Measurements from ENCODE around the gene ATP8B4. TPM values are rescaled to one million over a fixed set of nuclear protein-coding genes. Genes with fewer than 3 reads are reported as not detected.

Gene ATP8B4
- total RNA-seq, 1 donor from 2014 or later: 2.5 TPM

GRCh38 chr15:50046867-50047266 is 72.2 kb downstream of the ATP8B4 start:
- Histone ChIP-seq H3K4me1 (no peaks in the 10 kb centered on the region), H3K27ac (replicated peaks) (no peak overlapping the region), H3K27me3 (ENCODE audit: low read depth) (no peaks in the 10 kb centered on the region), H3K36me3 (no peaks in the 10 kb centered on the region), H3K4me3 (no peak overlapping the region), H3K9me3 (replicated peaks) (peaks cover 21% of the 10 kb centered on the region)
- no peak for TF ChIP-seq CTCF (IDR thresholded peaks at IDR 0.05; ENCODE audit: borderline replicate concordance)
- intact Hi-C loops (cut with micrococcal nuclease): no loop called here
- DNase-seq: no peak

- no peaks in the 10 kb centered on the region for H3K27me3 ChIP-seq (ENCODE audit: low read depth)
- H3K9me3 ChIP-seq (replicated peaks): peaks cover 25% of the 10 kb centered on the region
- no peak overlapping the region for H3K4me3 ChIP-seq
- intact Hi-C loops (cut with micrococcal nuclease): no loop called here
- no peaks in the 10 kb centered on the region for H3K4me1 ChIP-seq
- H3K36me3 ChIP-seq: no peaks in the 10 kb centered on the region
- H3K27ac ChIP-seq (replicated peaks): no peak overlapping the region
- no peak for DNase-seq
- TF ChIP-seq CTCF (IDR thresholded peaks at IDR 0.05; ENCODE audit: borderline replicate concordance): no peak
These were observed 72.9 kb downstream of the ATP8B4 start for GRCh38 chr15:50046159-50046558.

DNA sequence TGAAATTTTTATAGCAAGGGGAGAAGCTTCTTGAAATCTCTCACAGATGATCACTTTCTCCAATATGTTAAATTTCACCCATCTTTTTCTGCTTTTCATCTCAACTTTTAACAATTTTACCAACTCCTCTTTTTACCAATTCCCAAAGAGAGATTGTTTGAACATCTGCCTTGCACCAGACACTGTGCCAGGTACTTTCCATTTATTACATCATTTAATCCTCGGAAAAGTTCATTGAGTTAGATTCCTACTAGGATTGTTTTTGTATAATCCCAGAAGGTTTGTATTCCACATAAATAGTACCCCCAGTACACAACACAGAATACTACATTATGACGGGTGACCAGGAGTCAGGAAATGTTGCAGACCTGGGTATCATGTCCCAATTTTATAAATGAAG is 74.1 kb downstream of the ATP8B4 start:
- H3K4me3 ChIP-seq: no peak overlapping the region
- H3K4me1 ChIP-seq: no peaks in the 10 kb centered on the region
- no peaks in the 10 kb centered on the region for H3K27me3 ChIP-seq (ENCODE audit: low read depth)
- H3K36me3 ChIP-seq: no peaks in the 10 kb centered on the region
- H3K9me3 ChIP-seq (replicated peaks): peaks cover 25% of the 10 kb centered on the region
- no peak for TF ChIP-seq CTCF (IDR thresholded peaks at IDR 0.05; ENCODE audit: borderline replicate concordance)
- H3K27ac ChIP-seq (replicated peaks): no peak overlapping the region
- intact Hi-C loops (cut with micrococcal nuclease): no loop called here
- no peak for DNase-seq

GRCh38 chr15:50044406-50044805 is 74.6 kb downstream of the ATP8B4 start:
- Histone ChIP-seq H3K9me3 (replicated peaks) (peaks cover 25% of the 10 kb centered on the region), H3K4me1 (no peaks in the 10 kb centered on the region), H3K27me3 (ENCODE audit: low read depth) (no peaks in the 10 kb centered on the region), H3K27ac (replicated peaks) (no peak overlapping the region), H3K4me3 (no peak overlapping the region), H3K36me3 (no peaks in the 10 kb centered on the region)
- TF ChIP-seq CTCF (IDR thresholded peaks at IDR 0.05; ENCODE audit: borderline replicate concordance): no peak
- intact Hi-C loops (cut with micrococcal nuclease): no loop called here
- DNase-seq: no peak

- Histone ChIP-seq H3K27ac (replicated peaks) (no peak overlapping the region), H3K4me3 (no peak overlapping the region), H3K36me3 (no peaks in the 10 kb centered on the region), H3K9me3 (replicated peaks) (peaks cover 25% of the 10 kb centered on the region), H3K4me1 (no peaks in the 10 kb centered on the region), H3K27me3 (ENCODE audit: low read depth) (no peaks in the 10 kb centered on the region)
- DNase-seq: no peak
- no peak for TF ChIP-seq CTCF (IDR thresholded peaks at IDR 0.05; ENCODE audit: borderline replicate concordance)
- intact Hi-C loops (cut with micrococcal nuclease): no loop called here
These were observed 76.3 kb downstream of the ATP8B4 start for GRCh38 chr15:50042775-50043174.

DNA sequence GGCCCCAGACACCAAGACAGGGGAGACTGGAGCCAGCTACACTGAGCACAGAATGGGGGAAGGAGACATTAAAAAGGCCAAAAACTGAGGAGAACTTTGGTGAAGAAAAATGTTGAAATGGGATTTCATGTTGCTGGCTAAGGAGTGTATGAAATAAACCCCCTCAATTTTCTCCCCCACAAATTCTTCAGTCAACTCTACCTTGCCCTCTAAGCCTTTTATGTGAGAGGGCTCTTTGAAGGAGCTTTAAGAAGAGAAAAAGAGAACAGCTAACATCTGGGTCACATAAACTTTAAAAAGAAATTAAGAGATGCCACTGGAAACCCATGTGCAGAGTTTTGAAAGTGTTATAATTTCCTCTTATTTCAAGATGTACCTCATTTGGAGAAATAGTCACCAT is 88.6 kb downstream of the ATP8B4 start:
- no peaks in the 10 kb centered on the region for H3K36me3 ChIP-seq
- H3K27ac ChIP-seq (replicated peaks): no peak overlapping the region
- H3K4me3 ChIP-seq: no peak overlapping the region
- H3K9me3 ChIP-seq (replicated peaks): no peaks in the 10 kb centered on the region
- intact Hi-C loops (cut with micrococcal nuclease): no loop called here
- no peaks in the 10 kb centered on the region for H3K27me3 ChIP-seq (ENCODE audit: low read depth)
- no peak for TF ChIP-seq CTCF (IDR thresholded peaks at IDR 0.05; ENCODE audit: borderline replicate concordance)
- H3K4me1 ChIP-seq: no peaks in the 10 kb centered on the region
- no peak for DNase-seq

Data from left ventricle myocardium inferior (tissue), 1 donor.